A673 (cell line): ENCODE data around the gene SCCPDH.

ENCODE experiments used
- EZH2 ChIP-seq: fragments of 200-600 bp; sonication (generic); IDR thresholded peaks from 2 replicates; pipeline ENCODE4 v1.6.1; 2017; ENCODE audit warnings: borderline replicate concordance, low read depth, mild to moderate bottlenecking, mixed read lengths, antibody characterized with exemption, low read length; ENCODE audit not compliant: poor library complexity, severe bottlenecking
- TF ChIP-seq, protein P1 (sequence below): fragments of 300-800, 200-600 bp; sonication (generic); conservative IDR thresholded peaks from 2 replicates; pipeline ENCODE4 v1.5.1; 2017; ENCODE audit warnings: low read depth, mild to moderate bottlenecking, antibody characterized with exemption, low read length, moderate library complexity, mixed read lengths

DNA sequence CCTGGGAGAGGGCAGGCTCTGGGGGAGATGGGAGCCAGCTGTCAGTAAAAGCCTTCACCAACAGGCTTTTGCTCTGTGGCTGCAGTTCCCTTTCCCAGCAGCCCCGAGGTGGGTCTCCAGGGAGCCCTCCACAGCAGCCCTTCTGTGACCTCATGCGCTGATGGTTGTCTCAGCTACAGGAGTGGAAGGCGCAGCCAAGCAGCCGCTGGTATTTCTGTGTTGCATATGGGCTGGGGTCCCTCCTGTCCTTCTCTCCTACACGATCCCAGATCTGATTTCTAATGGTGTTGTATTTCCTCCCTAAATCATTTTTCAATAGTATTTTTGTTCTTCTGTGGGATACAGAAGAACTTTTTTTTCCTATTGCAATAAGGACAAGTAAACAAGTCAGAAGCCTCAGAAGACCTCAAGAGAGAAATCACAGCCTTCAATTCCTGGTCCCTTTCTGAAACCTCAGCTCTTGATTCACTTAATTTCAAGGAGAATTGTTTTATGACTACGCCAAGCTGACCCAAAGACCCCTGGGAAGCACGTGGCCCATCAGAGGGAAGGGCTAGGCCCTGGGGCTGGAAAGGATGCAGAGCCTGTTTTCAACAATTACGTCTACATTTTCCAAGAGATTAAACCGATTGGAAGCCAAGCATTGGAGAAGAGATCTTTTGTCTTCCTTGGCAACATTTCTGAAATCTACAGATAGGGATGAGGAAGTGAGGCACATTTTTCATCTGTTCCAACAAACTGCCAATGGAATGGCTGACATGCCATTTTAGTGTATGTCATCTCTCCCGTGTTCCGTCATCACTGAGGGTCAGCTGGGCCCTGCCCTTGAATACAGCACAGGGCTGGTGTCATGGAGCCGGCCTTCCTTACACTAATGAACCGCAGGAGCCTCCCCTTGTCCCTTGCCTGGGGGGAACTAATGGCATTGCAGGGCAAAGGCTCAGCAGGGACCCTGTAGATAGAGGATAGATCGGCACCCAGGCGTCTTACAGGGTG lies 42.0 kb upstream of the SCCPDH start:
- TF ChIP-seq, protein P1, sequence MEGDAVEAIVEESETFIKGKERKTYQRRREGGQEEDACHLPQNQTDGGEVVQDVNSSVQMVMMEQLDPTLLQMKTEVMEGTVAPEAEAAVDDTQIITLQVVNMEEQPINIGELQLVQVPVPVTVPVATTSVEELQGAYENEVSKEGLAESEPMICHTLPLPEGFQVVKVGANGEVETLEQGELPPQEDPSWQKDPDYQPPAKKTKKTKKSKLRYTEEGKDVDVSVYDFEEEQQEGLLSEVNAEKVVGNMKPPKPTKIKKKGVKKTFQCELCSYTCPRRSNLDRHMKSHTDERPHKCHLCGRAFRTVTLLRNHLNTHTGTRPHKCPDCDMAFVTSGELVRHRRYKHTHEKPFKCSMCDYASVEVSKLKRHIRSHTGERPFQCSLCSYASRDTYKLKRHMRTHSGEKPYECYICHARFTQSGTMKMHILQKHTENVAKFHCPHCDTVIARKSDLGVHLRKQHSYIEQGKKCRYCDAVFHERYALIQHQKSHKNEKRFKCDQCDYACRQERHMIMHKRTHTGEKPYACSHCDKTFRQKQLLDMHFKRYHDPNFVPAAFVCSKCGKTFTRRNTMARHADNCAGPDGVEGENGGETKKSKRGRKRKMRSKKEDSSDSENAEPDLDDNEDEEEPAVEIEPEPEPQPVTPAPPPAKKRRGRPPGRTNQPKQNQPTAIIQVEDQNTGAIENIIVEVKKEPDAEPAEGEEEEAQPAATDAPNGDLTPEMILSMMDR: no peak
- TF ChIP-seq EZH2: no peak
